A673 (cell line): ENCODE data around the gene TRA2B.

Source experiments
- CTCF ChIP-seq: fragments of 300-800, 200-600 bp; sonication (generic); conservative IDR thresholded peaks from 2 replicates; pipeline ENCODE4 v1.5.1; 2017; ENCODE audit warnings: low read depth, mild to moderate bottlenecking, antibody characterized with exemption, low read length, moderate library complexity, mixed read lengths
- EZH2 ChIP-seq: fragments of 200-600 bp; sonication (generic); IDR thresholded peaks from 2 replicates; pipeline ENCODE4 v1.6.1; 2017; ENCODE audit warnings: borderline replicate concordance, low read depth, mild to moderate bottlenecking, mixed read lengths, antibody characterized with exemption, low read length; ENCODE audit not compliant: poor library complexity, severe bottlenecking

GRCh38 chr3:185979721-185980121 lies 41.9 kb upstream of the TRA2B start:
- TF ChIP-seq CTCF (no peak), EZH2 (no peak)
